ENCODE measurements around the gene CALHM1.

CALHM1 gene

DNA sequence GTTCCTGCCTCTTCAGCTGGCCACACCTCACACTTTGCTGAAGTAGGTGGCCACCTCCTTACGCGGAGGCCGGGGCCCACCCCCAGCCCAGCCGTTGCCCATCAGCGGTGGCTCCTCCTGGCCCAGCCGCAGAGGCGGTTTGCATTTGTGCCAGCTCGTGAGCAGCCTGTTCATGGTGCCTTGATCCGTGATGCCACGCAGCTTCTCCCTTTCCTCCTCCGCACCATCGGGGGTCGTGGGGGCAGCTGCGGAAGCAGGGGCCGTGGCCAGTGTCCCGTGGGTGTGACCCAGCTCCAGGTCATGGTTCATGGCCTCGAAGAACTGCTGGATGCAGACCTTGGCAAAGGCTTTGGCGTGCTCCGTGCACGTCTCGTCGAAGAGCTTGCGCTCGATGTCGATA, 3.5 kb downstream of the CALHM1 start:
- no peak for DNase-seq (ENCODE audit: low read depth in 2 of 2)

DNA sequence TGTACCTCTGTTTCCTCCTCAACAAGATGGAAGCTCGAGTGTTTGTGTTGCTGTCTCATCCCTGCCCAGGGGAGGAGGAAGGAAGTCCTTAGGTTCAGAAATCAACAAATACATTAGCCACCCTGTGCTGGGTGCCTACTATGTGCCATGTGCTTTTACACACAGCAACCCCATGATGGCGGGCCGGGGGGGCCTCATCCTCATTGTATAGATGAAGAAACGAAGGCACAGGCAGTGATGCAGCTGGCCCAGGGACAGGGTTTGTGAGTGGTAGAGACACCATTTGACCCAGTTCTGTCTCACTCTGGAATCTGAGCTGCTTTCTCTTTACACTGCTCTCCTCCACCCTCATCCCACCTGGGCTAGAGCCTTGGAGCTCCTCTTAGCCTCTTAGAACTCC, 4.7 kb downstream of the CALHM1 start:
- DNase-seq (ENCODE audit: low read depth in 2 of 2): no peak

DNA sequence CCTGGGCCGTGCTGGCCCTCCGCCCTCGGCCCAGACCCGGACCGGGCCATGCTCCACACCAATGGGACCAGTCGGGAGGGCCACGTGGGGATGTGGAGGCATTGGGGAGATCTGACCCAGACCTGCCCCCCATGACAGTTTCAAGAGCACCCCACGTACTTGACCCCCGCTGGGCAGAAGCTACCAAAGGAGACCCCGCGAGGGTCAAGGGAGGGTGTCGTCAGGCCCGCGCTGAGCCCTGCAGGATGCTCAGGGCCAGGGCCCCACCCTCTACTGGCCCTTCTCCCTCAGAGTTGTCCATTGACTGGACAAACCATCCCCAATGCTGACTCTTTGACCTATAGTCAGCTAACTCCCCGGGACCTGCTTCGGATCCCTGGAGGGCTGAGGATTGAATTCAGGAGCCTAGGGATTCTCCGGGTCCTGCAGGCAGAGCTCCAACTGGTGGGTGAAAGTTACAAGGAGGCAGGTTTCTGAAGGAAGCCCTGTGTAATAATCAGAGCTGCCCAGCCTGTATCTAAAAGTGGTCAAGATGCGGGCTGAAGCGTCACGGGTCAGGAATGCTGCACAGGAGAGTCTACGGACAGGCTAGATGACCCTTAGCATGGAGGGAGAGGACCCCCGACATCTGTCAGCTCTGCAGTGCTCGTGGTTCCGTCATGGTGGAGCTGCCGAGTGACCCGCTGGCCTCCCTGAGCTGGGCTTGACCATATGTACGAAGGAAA, 6.0 kb downstream of the CALHM1 start:
- no peak for DNase-seq (ENCODE audit: low read depth in 2 of 2)

DNA sequence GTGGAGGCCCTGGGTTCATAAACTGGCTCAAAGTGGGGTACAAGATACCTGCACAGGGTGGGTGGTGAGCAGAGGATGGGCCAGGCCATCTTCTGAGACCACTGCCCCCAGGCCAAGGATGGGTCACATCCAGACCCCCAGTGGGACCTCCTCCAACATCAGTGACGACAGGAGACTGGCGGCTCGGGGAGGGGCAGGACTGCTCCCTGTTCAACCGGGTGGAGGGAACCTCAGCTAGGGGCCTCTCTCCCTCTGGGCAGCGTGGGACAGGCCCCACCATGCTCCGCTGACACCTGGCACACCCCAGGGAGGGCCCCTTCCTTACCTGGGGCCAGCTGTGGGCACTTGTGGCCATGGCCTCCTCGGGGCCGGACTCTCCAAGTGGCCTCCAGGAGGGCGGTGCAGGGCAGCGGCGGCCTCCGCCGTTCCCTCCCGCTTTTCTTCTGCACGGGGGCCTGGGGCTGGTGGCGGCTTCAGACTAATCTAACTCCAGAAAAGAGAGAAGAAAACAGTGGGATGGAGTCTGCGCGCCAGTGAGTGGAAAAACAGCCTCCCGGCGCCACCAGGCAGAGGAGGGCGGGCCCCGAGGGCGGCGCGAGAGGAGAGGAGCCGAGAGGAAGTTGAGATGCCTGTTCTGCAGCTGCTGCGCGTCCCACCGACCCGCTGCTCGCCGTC, 6.7 kb downstream of the CALHM1 start, which contains the start of gene CALHM2:
Gene CALHM2 (minus strand): TSS at position 540 of the 675 bp plus-strand sequence. CDS start 2,429 bp downstream, outside the sequence.
- DNase-seq (ENCODE audit: low read depth in 2 of 2): no peak

DNA sequence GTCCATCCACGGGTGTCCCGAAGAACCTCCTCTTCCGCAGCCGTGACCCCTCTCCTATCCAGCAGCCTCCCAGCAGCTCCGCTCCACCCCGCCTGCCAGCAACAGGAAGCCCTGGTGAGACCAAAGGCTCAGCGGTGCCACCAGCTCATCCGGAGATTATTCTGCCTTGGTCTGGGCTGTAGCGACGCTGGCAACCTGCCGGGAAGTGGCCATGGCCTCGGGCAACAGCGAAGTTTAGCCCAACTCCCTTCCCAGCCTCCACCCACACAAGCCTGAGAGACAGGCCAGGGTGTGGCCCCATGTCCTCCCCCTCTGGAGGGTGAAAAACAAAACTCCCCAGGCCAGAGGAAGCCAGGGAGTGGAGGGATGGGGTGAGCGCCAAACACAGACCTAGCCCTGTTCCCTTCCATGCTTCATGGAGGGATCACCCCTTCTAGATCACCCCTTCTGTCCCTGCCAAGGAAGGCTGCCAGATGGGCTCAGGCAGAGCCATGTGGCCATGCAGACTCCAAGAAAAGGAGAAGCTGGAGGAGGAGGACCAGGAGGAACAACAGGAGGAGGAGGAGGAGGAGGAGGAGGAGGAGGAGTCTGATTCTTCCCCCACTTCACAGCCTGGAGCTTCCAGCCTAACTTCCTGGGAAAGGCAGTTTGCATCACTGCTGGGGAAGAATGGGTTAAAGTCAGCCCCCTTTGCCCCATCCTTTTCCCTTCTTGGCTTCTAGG, 7.4 kb downstream of the CALHM1 start:
- DNase-seq (ENCODE audit: low read depth in 2 of 2): no peak

DNA sequence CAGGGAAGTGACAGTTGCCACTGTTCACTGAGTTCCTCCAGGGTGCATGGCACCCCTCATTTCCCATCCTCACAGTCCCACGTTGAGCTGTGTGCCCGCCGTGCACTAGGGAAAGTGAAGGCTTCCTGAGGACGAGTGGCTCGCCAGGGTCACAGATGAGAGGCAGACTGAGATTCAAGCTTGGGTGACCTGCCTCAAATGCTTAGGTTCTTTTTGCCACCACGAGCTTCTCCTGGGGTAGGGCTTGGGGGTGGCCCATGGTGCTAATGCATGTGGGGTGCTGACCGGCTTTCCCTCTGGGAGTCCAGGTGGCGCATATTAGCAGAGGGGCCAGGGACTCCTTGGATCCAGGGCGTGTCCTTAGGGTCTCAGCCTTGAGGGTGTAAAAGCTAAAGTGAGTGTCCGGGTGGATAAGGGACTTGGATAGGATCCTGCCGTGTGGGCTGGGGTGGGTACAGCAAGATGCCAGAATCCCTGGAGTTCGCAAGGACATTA, 8.5 kb downstream of the CALHM1 start:
- DNase-seq (ENCODE audit: low read depth in 2 of 2): no peak

DNA sequence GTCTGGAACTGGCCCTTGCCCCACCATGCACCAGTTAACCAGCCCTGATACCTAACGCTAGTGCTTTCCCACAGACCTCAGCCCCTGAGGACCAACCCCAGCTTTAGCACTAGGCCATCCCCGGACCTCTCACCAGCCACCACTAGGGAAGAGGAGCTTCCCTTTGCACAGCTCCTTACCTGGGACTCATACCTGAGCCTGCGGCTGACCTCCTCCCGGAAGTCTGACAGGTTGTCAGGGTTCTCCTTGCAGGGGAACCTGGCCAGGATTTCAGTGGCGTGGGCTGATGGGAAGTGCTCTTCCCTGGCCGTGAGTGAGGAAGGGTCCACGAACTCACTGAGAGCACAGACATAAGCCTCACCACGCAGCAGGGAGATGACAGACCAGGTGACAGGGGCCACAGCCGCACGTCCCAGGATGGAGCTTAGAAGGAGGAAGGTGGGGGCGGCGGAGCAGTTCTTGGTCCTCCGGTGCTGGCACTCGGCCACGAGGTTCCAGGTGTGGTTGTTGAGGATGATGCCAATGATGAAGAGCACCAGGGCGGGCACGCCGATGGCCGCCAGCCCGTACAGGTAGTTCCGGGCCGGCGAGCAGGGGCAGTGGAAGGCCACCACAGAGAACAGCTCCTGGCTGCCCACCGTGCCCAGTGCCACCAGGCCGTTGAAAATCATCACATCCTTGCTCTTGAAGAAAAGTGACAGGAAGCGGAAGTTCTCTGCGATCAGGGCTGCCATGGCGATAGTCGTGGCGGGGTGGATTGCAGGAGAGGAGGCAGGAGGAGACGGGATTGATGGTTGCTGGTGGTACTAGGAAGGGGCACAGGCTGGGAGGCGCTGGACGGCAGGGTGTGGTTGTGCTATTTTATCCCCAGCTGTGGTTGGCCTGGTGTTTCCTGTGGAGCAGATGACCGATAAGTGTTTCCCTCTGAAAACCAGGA, 9.2 kb downstream of the CALHM1 start:
- no peak for DNase-seq (ENCODE audit: low read depth in 2 of 2)

DNA sequence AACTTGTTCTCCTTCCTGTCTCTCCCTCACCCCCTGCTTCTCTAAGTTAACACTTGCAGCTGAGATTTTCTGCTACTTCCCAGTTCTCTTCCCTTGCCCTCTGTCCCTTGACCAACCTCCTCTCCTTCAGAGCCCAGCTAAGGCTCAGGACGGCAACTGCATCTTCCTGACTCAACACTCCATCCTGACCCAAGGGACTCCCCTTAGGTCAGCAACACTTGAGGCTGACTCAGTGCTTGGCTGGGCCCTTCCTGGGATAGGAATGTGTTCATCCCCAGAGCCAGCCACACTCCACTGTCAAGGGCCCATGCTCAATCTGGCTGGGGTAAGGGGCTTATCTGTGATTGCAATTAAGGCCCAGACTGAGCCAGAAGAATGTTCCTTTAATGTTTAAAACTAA, 10.0 kb downstream of the CALHM1 start:
- peak; percentile 39 to 46 for DNase-seq (ENCODE audit: low read depth in 2 of 2)

DNA sequence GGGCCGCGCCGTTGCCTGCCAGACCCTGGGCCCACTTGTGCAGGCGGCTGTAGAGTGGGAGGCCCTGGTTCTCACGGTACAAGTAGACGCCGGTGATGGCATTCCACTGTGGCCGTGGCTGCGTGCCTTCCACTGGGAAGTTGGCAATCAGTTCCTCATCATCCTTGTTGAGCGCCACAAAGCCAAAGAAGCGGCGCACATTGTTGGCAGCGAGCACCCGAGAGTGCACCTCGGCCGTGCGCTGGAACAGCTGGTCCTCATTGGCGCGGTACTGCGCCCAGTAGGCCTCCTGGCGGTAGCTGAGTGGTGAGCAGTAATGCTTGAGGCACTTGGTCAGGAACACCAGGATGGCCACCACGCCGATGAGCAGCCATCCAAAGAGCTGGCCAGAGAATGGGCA, 11.5 kb downstream of the CALHM1 start:
- no peak for DNase-seq (ENCODE audit: low read depth in 2 of 2)

DNA sequence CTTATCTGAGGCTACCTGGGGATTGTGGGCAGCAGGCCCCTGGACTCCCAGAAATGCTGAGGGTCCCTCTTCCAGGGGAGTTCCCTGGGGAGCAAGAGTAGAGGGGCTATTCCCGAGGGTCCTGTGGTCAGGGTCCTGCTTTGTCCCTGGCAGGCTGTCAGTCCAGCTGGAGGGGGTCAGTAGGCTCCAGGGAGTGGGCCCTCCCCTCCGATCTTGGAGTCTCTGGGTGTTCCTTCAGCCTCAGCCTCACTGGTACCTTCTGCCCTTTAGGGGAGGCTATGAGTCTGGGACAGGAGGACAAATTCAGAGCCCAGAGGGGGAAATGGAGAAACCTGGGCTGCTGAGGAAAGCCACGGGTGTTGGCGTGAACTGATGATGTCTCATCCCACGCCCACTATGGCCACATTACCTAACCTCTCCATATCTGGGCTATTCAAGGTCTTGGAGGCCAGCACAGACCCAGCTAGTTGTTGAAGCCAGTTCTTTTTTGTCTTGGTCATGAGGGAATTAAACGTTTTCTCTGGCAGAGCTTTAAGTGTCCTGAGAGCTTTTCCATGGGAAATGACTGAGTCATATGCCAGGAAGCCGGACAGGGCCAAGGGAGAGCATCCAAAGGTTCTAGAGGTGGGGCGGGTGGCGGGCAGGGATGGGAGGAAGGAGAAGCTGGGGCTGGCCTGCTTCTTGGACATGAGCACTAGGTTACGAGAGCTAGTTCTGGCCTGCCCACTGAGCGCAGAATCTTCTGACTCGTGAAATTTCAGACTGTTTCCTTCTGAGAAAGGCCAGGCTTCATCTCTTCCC, 12.7 kb downstream of the CALHM1 start:
- DNase-seq (ENCODE audit: low read depth in 2 of 2): no peak

DNA sequence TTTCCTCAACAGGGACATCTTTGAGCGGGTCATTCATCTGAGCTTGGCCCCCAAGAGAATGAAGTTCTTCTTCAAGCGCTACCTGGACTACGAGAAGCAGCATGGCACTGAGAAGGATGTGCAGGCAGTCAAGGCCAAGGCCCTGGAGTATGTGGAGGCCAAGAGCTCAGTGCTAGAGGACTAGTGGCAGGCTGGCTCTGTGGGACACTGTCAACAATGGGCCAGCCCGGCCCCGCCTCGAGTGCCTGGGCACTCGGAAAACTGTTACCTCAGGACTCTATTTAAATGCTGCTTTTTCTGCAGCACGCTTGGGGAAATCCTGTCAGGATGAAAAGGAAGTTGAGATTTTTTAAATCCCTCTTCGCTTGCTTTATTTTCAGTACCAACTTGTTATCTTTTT, 13.3 kb downstream of the CALHM1 start:
- DNase-seq (ENCODE audit: low read depth in 2 of 2): no peak

DNA sequence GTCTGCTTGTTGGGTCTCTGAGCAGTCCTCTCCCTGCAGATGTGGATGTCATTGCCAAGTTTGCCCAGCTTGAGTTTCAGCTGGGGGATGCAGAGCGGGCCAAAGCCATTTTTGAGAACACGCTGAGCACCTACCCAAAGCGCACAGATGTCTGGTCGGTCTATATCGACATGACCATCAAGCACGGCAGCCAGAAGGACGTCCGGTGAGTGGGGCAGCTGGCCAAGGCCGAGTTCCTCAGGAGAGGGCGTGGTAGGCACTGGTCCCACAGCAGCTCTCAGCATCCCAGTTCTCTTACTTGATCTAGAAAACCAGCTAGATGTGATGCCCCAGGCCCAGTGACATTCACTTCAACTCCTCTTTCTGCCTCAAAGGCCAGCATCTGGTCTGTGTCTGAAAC, 14.2 kb downstream of the CALHM1 start:
- no peak for DNase-seq (ENCODE audit: low read depth in 2 of 2)

DNA sequence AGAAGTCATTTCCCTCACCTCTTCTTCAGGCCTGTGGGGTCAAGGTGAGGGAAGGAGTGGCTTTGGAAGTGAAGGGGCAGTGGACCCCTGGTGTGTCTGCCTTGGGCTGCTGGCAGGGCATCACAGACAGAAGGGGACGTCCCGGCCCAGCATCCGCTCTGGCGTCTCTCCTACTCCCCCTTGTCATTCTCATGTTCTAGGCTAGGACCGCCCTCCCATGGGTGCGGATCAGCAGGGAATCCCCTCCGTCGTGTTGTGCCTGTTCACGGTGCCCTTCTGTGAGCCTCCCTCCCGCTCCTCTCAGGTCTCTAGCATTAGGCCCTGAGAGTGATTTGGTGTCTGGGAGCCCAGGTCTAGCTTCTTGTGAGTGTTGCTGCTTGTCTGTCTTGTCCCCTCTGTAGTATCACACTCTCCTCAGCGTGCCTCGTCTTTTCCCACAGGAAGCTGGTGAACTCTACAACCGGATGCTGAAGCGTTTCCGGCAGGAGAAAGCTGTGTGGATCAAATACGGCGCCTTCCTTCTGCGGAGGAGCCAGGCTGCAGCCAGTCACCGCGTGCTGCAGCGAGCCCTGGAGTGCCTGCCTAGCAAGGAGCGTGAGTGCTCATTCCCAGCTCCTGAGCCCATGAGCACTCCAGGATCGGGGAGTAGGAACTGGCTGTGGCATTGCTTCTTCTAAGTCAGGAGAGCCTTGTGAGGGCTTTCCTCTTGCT, 15.1 kb downstream of the CALHM1 start:
- DNase-seq (ENCODE audit: low read depth in 2 of 2): no peak

DNA sequence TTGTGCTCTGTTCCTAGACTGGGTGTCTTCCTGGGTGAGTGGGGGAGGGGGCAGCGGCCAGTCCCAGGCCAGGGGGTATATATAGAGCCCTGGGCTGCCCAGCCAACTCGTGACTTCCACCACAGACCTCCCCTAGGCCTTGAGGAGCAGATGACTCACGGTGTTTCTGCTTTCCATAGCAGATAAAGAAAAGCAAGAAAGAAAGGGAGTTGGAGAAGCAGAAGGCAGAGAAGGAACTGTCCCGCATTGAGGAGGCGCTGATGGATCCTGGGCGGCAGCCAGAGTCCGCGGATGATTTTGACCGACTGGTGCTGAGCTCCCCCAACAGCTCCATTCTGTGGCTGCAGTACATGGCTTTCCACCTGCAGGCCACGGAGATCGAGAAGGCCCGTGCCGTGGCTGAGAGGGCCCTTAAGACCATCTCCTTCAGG, 16.7 kb downstream of the CALHM1 start:
- no peak for DNase-seq (ENCODE audit: low read depth in 2 of 2)

DNA sequence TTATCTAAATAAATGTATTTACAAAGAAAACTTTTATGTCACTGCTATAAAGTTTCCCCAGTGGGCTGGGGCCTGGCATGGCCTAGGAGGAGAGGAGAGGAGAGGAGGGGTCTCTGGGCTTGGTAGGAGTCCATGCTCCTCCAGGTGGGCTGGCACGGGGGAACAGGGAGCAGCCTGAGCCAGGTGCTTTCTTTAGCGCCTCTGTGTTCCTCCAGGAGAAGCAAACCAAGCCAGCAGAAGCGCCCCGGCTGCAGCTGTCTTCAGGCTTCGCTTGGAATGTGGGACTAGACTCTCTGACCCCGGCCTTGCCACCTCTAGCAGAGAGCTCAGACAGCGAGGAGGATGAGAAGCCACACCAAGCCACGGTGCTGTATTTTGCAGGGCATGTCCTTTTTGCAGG, 17.1 kb downstream of the CALHM1 start:
- DNase-seq (ENCODE audit: low read depth in 2 of 2): no peak

DNA sequence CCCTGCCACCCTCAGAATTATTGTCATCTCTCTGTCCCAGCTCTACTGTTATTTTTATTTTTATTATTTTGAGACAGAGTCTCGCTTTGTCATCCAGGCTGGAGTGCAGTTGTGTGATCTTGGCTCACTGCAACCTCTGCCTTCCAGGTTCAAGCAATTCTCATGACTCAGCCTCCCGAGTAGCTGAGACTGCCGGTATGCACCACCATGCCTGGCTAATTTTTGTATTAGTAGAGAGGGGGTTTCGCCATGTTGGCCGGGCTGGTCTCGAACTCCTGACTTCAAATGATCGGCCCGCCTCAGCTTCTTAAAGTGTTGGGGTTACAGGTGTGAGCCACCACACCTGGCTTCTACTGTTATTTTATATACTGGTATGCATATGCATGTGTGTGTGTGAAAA, 17.5 kb downstream of the CALHM1 start:
- no peak for DNase-seq (ENCODE audit: low read depth in 2 of 2)

DNA sequence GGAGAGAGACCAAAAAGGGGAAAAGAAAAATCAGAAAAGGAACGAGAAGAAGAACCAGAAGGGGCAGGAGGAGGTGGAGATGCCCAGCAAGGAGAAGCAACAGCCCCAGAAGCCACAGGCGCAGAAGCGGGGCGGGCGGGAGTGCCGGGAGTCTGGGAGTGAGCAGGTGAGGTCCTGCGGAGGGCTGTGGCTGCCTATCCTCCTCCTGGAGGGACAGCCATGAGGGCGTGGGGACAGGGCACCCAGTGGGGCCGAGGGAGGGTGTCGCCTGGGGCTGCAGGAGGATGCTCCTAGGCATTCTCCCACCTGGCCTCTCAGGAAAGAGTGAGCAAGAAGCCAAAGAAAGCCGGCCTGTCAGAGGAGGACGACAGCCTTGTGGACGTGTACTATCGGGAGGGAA, 18.3 kb downstream of the CALHM1 start:
- no peak for DNase-seq (ENCODE audit: low read depth in 2 of 2)

DNA sequence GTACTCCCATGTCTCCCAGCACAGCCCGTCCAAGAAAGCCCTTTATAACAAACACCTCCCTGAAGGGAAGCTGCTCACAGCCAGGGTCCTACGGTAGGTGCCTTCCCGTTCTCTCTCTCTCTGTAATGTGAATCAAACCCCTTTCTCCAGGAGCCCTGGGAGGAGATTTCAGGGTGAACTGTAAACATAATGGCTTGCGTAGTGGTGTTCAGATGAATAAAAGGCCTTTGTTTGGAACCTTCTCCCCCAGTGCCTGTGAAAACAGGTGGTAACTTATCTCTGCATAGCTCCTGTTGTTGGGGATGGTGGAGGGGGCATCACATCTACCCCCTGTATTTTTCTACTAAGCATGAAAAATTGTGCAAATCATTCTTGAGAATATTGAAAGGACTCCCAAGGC, 18.9 kb downstream of the CALHM1 start:
- no peak for DNase-seq (ENCODE audit: low read depth in 2 of 2)

DNA sequence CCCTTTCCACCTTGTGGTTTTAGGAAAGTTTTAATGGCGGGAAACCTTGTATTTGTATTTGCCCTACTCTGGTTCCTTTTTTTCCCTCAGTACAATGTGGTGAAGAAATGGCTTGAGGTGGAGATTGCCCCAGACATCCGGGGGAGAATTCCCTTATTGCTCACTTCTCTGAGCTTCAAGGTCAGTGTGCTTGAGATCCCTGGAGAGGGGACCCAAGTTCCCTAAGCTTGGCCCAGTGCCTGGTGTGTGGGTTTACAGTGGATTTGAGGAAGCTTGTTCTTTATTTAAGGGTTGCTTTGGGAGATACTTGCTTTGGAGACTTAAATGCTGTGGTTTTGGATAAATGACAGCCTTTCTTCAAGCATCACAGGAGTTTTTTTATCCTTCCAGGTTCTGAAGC, 24.8 kb downstream of the CALHM1 start:
- DNase-seq (ENCODE audit: low read depth in 2 of 2): no peak

DNA sequence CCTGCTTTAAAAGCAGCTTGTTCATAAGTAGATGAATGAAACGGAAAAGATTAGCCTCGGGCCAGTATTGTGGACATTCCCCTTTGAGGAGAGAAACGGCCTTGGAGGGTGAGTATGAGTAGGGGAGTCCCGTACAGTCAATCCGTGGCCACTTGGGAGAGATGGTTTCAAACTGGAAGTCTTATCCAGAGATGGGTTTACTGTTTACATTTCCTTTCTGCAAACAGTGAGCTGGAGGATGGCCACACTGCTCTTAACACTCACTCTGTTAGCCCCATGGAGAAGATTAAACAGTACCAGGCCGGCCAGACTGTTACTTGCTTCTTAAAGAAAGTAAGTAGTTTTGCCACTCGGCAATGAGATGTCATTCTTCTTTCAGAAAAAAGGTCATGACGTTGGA, 26.8 kb downstream of the CALHM1 start:
- DNase-seq (ENCODE audit: low read depth in 2 of 2): no peak
